ENCODE results near the gene CCDC92. TPM values are rescaled to one million over a fixed set of nuclear protein-coding genes. Genes with fewer than 3 reads are reported as not detected.

CCDC92 gene
- total RNA-seq, 1 experiment from 2014 or later, result 32.3 TPM

GRCh38 chr12:123896767-123897166 is 75.9 kb downstream of the CCDC92 start:
- ChIA-PET POLR2A (no interaction called here), CTCF (interaction anchor here (0.7 kb wide), 1 partner anchor 25 kb away, joined by 3 read pairs; no protein-coding TSS in a partner anchor)
- Mint-ChIP-seq H3K4me1 (ENCODE audit: insufficient read depth, unreplicated experiment) (peaks cover 3% of the 10 kb centered on the region), H3K4me3 (ENCODE audit: unreplicated experiment) (no peak overlapping the region), H3K27ac (ENCODE audit: low read depth, unreplicated experiment) (no peak overlapping the region), H3K9me3 (ENCODE audit: unreplicated experiment) (no peaks in the 10 kb centered on the region), H3K36me3 (ENCODE audit: insufficient read depth, unreplicated experiment) (no peaks in the 10 kb centered on the region), H3K27me3 (ENCODE audit: insufficient read depth, unreplicated experiment) (peaks cover 40% of the 10 kb centered on the region)
- BruUV-seq (replicated peaks), result no TSS peak
- TF ChIP-seq CTCF (IDR thresholded peaks at IDR 0.05; ENCODE audit: unreplicated experiment), result no peak
- intact Hi-C loops (cut with micrococcal nuclease), result no loop called here
- peak; percentile 45 for DNase-seq (ENCODE audit: unreplicated experiment)

GRCh38 chr12:123895451-123895850 is 77.2 kb downstream of the CCDC92 start:
- H3K9me3 Mint-ChIP-seq (ENCODE audit: unreplicated experiment), result no peaks in the 10 kb centered on the region
- no peak for DNase-seq (ENCODE audit: unreplicated experiment)
- intact Hi-C loops (cut with micrococcal nuclease), result no loop called here
- H3K4me1 Mint-ChIP-seq (ENCODE audit: insufficient read depth, unreplicated experiment), result peaks cover 10% of the 10 kb centered on the region
- CTCF ChIA-PET, result interaction anchor here (0.6 to 0.7 kb wide), 2 partner anchors 77 to 799 kb away, joined by 4 to 5 read pairs; no protein-coding TSS in a partner anchor
- no peak overlapping the region for H3K4me3 Mint-ChIP-seq (ENCODE audit: unreplicated experiment)
- H3K36me3 Mint-ChIP-seq (ENCODE audit: insufficient read depth, unreplicated experiment), result no peaks in the 10 kb centered on the region
- BruUV-seq (replicated peaks), result no TSS peak
- no peak for TF ChIP-seq CTCF (IDR thresholded peaks at IDR 0.05; ENCODE audit: unreplicated experiment)
- H3K27me3 Mint-ChIP-seq (ENCODE audit: insufficient read depth, unreplicated experiment), result peaks cover 41% of the 10 kb centered on the region
- H3K27ac Mint-ChIP-seq (ENCODE audit: low read depth, unreplicated experiment), result no peak overlapping the region
- POLR2A ChIA-PET, result no interaction called here

GRCh38 chr12:123894823-123895345 is 77.7 kb downstream of the CCDC92 start:
- TF ChIP-seq CTCF (IDR thresholded peaks at IDR 0.05; ENCODE audit: unreplicated experiment), result no peak
- Mint-ChIP-seq H3K27me3 (ENCODE audit: insufficient read depth, unreplicated experiment) (peaks cover 41% of the 10 kb centered on the region), H3K27ac (ENCODE audit: low read depth, unreplicated experiment) (no peak overlapping the region), H3K9me3 (ENCODE audit: unreplicated experiment) (no peaks in the 10 kb centered on the region), H3K4me3 (ENCODE audit: unreplicated experiment) (no peak overlapping the region), H3K36me3 (ENCODE audit: insufficient read depth, unreplicated experiment) (no peaks in the 10 kb centered on the region), H3K4me1 (ENCODE audit: insufficient read depth, unreplicated experiment) (peaks cover 10% of the 10 kb centered on the region)
- BruUV-seq (replicated peaks), result no TSS peak
- CTCF ChIA-PET, result no interaction called here
- DNase-seq (ENCODE audit: unreplicated experiment), result peak; percentile 40
- intact Hi-C loops (cut with micrococcal nuclease), result no loop called here
- POLR2A ChIA-PET, result no interaction called here

- Mint-ChIP-seq H3K4me3 (ENCODE audit: unreplicated experiment) (no peak overlapping the region), H3K27me3 (ENCODE audit: insufficient read depth, unreplicated experiment) (peaks cover 43% of the 10 kb centered on the region), H3K4me1 (ENCODE audit: insufficient read depth, unreplicated experiment) (peaks cover 10% of the 10 kb centered on the region), H3K9me3 (ENCODE audit: unreplicated experiment) (no peaks in the 10 kb centered on the region), H3K36me3 (ENCODE audit: insufficient read depth, unreplicated experiment) (no peaks in the 10 kb centered on the region), H3K27ac (ENCODE audit: low read depth, unreplicated experiment) (no peak overlapping the region)
- intact Hi-C loops (cut with micrococcal nuclease), result no loop called here
- ChIA-PET POLR2A (no interaction called here), CTCF (no interaction called here)
- BruUV-seq (replicated peaks), result no TSS peak
- TF ChIP-seq CTCF (IDR thresholded peaks at IDR 0.05; ENCODE audit: unreplicated experiment), result no peak
- DNase-seq (ENCODE audit: unreplicated experiment), result no peak
Observed at GRCh38 chr12:123893276-123893675, 79.4 kb downstream of the CCDC92 start.

Measured in MCF 10A (cell line).